ENCODE data around the gene ARHGAP8.
"Not testable (repeated sequence)": the region's sequence is repeated elsewhere in the genome, so short reads cannot be mapped to it uniquely, and the experiment has no call there.

The ARHGAP8 gene

GRCh38 chr22:44738347-44738715 is 14.0 kb upstream of the ARHGAP8 start:
- H3K4me1 Mint-ChIP-seq: peaks cover 5% of the 10 kb centered on the region
- TF ChIP-seq, protein P1, sequence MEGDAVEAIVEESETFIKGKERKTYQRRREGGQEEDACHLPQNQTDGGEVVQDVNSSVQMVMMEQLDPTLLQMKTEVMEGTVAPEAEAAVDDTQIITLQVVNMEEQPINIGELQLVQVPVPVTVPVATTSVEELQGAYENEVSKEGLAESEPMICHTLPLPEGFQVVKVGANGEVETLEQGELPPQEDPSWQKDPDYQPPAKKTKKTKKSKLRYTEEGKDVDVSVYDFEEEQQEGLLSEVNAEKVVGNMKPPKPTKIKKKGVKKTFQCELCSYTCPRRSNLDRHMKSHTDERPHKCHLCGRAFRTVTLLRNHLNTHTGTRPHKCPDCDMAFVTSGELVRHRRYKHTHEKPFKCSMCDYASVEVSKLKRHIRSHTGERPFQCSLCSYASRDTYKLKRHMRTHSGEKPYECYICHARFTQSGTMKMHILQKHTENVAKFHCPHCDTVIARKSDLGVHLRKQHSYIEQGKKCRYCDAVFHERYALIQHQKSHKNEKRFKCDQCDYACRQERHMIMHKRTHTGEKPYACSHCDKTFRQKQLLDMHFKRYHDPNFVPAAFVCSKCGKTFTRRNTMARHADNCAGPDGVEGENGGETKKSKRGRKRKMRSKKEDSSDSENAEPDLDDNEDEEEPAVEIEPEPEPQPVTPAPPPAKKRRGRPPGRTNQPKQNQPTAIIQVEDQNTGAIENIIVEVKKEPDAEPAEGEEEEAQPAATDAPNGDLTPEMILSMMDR (IDR thresholded peaks at IDR 0.05; ENCODE audit: unreplicated experiment in 3 of 3): no peak
- no peak overlapping the region for H3K4me3 Mint-ChIP-seq
- H3K36me3 Mint-ChIP-seq (ENCODE audit: low read depth): no peaks in the 10 kb centered on the region
- no peaks in the 10 kb centered on the region for H3K9me3 Mint-ChIP-seq
- H3K27ac Mint-ChIP-seq: peak overlapping the region in 1 of 3 experiments; percentile 62
- peaks cover 10% of the 10 kb centered on the region for H3K27me3 Mint-ChIP-seq (ENCODE audit: low read depth)

DNA sequence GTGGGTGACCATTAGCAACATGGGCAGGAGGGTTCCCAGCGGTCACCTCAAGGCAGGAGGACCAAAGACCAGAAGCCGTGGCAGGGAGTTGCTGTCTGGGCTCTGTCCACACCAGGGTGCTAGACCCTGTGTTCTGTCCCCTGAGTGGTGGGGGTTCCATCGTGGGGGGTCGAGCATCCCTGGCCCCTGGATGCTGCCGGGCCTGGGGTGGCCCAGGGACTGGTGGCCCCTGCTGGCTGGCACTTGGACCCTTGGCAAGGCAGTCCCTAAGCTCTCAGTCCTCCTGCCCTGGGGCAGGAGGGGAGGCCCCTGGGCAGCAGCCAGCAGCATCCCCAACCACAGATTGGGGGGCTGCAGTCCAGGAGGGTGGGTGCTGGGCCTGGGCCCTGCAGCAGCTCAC is 13.4 kb upstream of the ARHGAP8 start:
- Mint-ChIP-seq H3K4me1 (peaks cover 10% of the 10 kb centered on the region), H3K4me3 (no peak overlapping the region), H3K36me3 (ENCODE audit: low read depth) (no peaks in the 10 kb centered on the region), H3K27me3 (ENCODE audit: low read depth) (peaks cover 10% of the 10 kb centered on the region), H3K27ac (no peak overlapping the region), H3K9me3 (no peaks in the 10 kb centered on the region)
- TF ChIP-seq, protein P1 (IDR thresholded peaks at IDR 0.05; ENCODE audit: unreplicated experiment in 3 of 3): no peak

GRCh38 chr22:44739666-44740065 is 12.7 kb upstream of the ARHGAP8 start:
- H3K27me3 Mint-ChIP-seq (ENCODE audit: low read depth); H3K36me3 Mint-ChIP-seq (ENCODE audit: low read depth); H3K4me3 Mint-ChIP-seq; H3K9me3 Mint-ChIP-seq: not testable (repeated sequence)
- H3K4me1 Mint-ChIP-seq: peaks cover 14% of the 10 kb centered on the region
- H3K27ac Mint-ChIP-seq: peak overlapping the region in 1 of 3 experiments; percentile 51

DNA sequence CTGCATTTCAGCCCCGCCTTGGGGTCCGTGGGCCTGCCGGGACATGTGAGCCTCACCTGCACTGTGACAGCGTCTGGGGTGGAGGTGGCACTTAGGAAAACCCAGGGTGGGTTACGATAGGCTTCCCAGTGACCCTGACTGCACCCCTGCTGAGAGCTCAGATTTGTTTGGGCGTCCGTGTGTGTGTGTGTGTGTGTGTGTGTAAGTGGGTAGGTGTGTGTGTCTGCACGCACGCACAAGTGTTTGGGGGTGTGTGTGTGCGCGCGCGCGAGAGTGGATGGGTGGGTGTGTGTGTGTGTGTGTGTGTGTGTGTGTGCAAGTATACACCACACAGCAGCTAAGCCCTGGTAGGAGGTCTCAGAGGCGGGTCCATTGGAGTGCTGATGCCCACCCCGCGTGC is 12.1 kb upstream of the ARHGAP8 start:
- TF ChIP-seq, protein P1 (IDR thresholded peaks at IDR 0.05; ENCODE audit: unreplicated experiment in 3 of 3): no peak
- no peaks in the 10 kb centered on the region for H3K36me3 Mint-ChIP-seq (ENCODE audit: low read depth)

GRCh38 chr22:44741929-44742328 is 10.4 kb upstream of the ARHGAP8 start:
- no peaks in the 10 kb centered on the region for H3K36me3 Mint-ChIP-seq (ENCODE audit: low read depth)
- H3K4me1 Mint-ChIP-seq: peaks cover 27% of the 10 kb centered on the region
- TF ChIP-seq, protein P1 (IDR thresholded peaks at IDR 0.05; ENCODE audit: unreplicated experiment in 3 of 3): no peak
- H3K9me3 Mint-ChIP-seq: no peaks in the 10 kb centered on the region
- H3K27ac Mint-ChIP-seq: no peak overlapping the region
- no peak overlapping the region for H3K4me3 Mint-ChIP-seq
- peaks cover 10% of the 10 kb centered on the region for H3K27me3 Mint-ChIP-seq (ENCODE audit: low read depth)

More for the DNA sequence above, 12.1 kb upstream of the ARHGAP8 start:
- Mint-ChIP-seq H3K27ac (peak overlapping the region in 1 of 3 experiments; percentile 51), H3K9me3 (no peaks in the 10 kb centered on the region), H3K4me1 (peaks cover 17% of the 10 kb centered on the region), H3K27me3 (ENCODE audit: low read depth) (peaks cover 14% of the 10 kb centered on the region), H3K4me3 (no peak overlapping the region)

- TF ChIP-seq, protein P1 (IDR thresholded peaks at IDR 0.05; ENCODE audit: unreplicated experiment in 3 of 3): no peak
- H3K9me3 Mint-ChIP-seq: no peaks in the 10 kb centered on the region
- H3K36me3 Mint-ChIP-seq (ENCODE audit: low read depth): no peaks in the 10 kb centered on the region
- peaks cover 10% of the 10 kb centered on the region for H3K27me3 Mint-ChIP-seq (ENCODE audit: low read depth)
- no peak overlapping the region for H3K4me3 Mint-ChIP-seq
- peak overlapping the region; percentile 72 to 83 (median 75) for H3K27ac Mint-ChIP-seq
- peaks cover 31% of the 10 kb centered on the region for H3K4me1 Mint-ChIP-seq
Measured at GRCh38 chr22:44743247-44743646, 9.1 kb upstream of the ARHGAP8 start.

Data from nephron (organoid).